ENCODE data around the gene CSF2RB. TPM values are rescaled to one million over a fixed set of nuclear protein-coding genes. Genes with fewer than 3 reads are reported as not detected.

CSF2RB gene
- total and polyA plus RNA-seq, 2 of the 13 experiments (the other 11 are each of a cell fraction or from before 2014, with no cell fraction given): not detected

DNA sequence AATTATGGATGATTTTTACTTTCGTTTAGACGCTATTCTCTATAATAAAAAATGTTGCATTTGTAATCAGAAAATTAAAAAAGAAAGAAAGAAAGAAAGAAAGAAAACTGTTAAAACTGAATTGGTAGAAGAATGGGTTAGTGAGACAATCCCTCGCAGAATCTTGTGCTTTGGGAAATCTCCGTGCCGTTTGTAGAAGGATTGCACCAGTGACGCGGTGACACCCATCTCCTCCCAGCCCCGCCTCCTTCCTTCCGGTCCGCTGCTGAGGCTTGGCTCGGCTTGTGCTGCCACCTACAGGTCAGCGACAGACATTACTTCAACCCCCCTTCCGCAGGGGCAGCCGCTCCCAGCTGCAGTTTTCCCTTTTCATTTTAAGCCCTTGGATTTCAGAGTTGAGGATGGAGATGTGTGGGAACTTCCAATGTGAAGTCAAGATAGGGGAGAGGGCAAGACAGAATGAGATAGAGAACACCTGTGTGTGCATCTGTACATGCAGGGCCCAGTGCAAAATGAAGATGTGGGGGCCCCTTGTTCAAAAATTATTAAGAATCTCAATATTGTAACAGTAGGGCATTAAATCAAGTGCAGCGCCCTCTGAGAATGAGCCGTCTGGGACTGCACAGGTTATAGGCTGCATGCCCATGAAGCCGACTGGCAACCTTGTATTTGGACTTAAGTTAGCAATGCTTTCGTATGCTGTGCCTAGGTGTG is 64.7 kb downstream of the CSF2RB start (continued):
- TF ChIP-seq, protein P1, sequence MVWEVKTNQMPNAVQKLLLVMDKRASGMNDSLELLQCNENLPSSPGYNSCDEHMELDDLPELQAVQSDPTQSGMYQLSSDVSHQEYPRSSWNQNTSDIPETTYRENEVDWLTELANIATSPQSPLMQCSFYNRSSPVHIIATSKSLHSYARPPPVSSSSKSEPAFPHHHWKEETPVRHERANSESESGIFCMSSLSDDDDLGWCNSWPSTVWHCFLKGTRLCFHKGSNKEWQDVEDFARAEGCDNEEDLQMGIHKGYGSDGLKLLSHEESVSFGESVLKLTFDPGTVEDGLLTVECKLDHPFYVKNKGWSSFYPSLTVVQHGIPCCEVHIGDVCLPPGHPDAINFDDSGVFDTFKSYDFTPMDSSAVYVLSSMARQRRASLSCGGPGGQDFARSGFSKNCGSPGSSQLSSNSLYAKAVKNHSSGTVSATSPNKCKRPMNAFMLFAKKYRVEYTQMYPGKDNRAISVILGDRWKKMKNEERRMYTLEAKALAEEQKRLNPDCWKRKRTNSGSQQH (CRISPR knock-in tag; IDR thresholded peaks at IDR 0.05; ENCODE audit: low read depth): no peak
- TF ChIP-seq, protein P2, sequence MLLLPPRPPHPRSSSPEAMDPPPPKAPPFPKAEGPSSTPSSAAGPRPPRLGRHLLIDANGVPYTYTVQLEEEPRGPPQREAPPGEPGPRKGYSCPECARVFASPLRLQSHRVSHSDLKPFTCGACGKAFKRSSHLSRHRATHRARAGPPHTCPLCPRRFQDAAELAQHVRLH (CRISPR knock-in tag; IDR thresholded peaks at IDR 0.05; ENCODE audit: borderline replicate concordance, low read depth): no peak
- TF ChIP-seq, protein P3, sequence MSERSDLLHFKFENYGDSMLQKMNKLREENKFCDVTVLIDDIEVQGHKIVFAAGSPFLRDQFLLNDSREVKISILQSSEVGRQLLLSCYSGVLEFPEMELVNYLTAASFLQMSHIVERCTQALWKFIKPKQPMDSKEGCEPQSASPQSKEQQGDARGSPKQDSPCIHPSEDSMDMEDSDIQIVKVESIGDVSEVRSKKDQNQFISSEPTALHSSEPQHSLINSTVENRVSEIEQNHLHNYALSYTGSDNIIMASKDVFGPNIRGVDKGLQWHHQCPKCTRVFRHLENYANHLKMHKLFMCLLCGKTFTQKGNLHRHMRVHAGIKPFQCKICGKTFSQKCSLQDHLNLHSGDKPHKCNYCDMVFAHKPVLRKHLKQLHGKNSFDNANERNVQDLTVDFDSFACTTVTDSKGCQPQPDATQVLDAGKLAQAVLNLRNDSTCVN (CRISPR knock-in tag; IDR thresholded peaks at IDR 0.05; ENCODE audit: borderline replicate concordance): no peak
- no peak for TF ChIP-seq FIP1L1 (IDR thresholded peaks at IDR 0.05; ENCODE audit: borderline replicate concordance, insufficient read depth, low read depth, low read length)
- TF ChIP-seq SIN3B (IDR thresholded peaks at IDR 0.05; ENCODE audit: low read length): no peak
- TF ChIP-seq, protein P4, sequence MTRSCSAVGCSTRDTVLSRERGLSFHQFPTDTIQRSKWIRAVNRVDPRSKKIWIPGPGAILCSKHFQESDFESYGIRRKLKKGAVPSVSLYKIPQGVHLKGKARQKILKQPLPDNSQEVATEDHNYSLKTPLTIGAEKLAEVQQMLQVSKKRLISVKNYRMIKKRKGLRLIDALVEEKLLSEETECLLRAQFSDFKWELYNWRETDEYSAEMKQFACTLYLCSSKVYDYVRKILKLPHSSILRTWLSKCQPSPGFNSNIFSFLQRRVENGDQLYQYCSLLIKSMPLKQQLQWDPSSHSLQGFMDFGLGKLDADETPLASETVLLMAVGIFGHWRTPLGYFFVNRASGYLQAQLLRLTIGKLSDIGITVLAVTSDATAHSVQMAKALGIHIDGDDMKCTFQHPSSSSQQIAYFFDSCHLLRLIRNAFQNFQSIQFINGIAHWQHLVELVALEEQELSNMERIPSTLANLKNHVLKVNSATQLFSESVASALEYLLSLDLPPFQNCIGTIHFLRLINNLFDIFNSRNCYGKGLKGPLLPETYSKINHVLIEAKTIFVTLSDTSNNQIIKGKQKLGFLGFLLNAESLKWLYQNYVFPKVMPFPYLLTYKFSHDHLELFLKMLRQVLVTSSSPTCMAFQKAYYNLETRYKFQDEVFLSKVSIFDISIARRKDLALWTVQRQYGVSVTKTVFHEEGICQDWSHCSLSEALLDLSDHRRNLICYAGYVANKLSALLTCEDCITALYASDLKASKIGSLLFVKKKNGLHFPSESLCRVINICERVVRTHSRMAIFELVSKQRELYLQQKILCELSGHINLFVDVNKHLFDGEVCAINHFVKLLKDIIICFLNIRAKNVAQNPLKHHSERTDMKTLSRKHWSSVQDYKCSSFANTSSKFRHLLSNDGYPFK (CRISPR knock-in tag; IDR thresholded peaks at IDR 0.05; ENCODE audit: borderline replicate concordance): no peak
- no peak for TF ChIP-seq ZNF441 (CRISPR knock-in tag; IDR thresholded peaks at IDR 0.05; ENCODE audit: borderline replicate concordance)
- TF ChIP-seq AKAP8 (CRISPR knock-in tag; IDR thresholded peaks at IDR 0.05): no peak
- no peak for TF ChIP-seq TP53 (CRISPR knock-in tag; conservative IDR thresholded peaks at IDR 0.05)
- no peak for TF ChIP-seq ELF4 (CRISPR knock-in tag; IDR thresholded peaks at IDR 0.05; ENCODE audit: borderline replicate concordance)
- no peak for TF ChIP-seq TCF12 (IDR thresholded peaks at IDR 0.05)
- TF ChIP-seq TCF12 (CRISPR knock-in tag; IDR thresholded peaks at IDR 0.05): no peak
- no peak for TF ChIP-seq ZNF720 (CRISPR knock-in tag; IDR thresholded peaks at IDR 0.05)
- no peak for TF ChIP-seq TFAP4 (IDR thresholded peaks at IDR 0.05; ENCODE audit: borderline replicate concordance, low read depth)
- TF ChIP-seq, protein P5, sequence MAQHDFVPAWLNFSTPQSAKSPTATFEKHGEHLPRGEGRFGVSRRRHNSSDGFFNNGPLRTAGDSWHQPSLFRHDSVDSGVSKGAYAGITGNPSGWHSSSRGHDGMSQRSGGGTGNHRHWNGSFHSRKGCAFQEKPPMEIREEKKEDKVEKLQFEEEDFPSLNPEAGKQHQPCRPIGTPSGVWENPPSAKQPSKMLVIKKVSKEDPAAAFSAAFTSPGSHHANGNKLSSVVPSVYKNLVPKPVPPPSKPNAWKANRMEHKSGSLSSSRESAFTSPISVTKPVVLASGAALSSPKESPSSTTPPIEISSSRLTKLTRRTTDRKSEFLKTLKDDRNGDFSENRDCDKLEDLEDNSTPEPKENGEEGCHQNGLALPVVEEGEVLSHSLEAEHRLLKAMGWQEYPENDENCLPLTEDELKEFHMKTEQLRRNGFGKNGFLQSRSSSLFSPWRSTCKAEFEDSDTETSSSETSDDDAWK (CRISPR knock-in tag; IDR thresholded peaks at IDR 0.05): no peak
- no peak for TF ChIP-seq ZNF563 (CRISPR knock-in tag; IDR thresholded peaks at IDR 0.05)
- peak; percentile 46; the same call in 1 of the 2 replicates for TF ChIP-seq CREM (IDR thresholded peaks at IDR 0.05)
- TF ChIP-seq CREM (CRISPR knock-in tag; IDR thresholded peaks at IDR 0.05): no peak
- peak; percentile 37; the same call in 1 of the 2 replicates for TF ChIP-seq HDAC2 (CRISPR knock-in tag; IDR thresholded peaks at IDR 0.05)
- TF ChIP-seq KMT2A (CRISPR knock-in tag; IDR thresholded peaks at IDR 0.05): no peak
- no peak for TF ChIP-seq PHF5A (CRISPR knock-in tag; IDR thresholded peaks at IDR 0.05; ENCODE audit: low read depth, unreplicated experiment)
- TF ChIP-seq ZNF567 (CRISPR knock-in tag; IDR thresholded peaks at IDR 0.05; ENCODE audit: borderline replicate concordance): no peak
- TF ChIP-seq ZNF629 (CRISPR knock-in tag; conservative IDR thresholded peaks at IDR 0.05): no peak

Measured in HepG2 (cell line).